ENCODE measurements around the gene BCL6B.

BCL6B gene

GRCh38 chr17:7010523-7010922, 12.3 kb upstream of the BCL6B start:
- DNase-seq (ENCODE audit: low spot score) = no peak

GRCh38 chr17:7011415-7011814, 11.4 kb upstream of the BCL6B start:
- no peak for DNase-seq (ENCODE audit: low spot score)

DNA sequence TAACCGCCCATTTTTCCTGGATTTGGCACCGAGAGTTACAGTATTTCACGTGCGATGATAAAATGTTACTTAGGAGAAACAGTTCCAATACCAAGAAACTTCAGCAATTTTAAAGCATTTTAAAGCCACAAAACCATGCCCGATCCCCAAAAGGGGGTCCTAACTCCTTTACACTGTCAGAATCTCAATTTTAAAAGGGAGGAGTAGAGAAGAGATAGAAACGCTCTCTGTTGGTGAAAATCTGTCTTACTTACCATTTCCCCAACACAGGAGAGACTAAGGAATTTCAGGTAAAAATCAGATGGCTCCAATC, 11.0 kb upstream of the BCL6B start:
- no peak for DNase-seq (ENCODE audit: low spot score)

GRCh38 chr17:7014261-7014994, 8.4 kb upstream of the BCL6B start:
- DNase-seq (ENCODE audit: low spot score) = peak; percentile 96

DNA sequence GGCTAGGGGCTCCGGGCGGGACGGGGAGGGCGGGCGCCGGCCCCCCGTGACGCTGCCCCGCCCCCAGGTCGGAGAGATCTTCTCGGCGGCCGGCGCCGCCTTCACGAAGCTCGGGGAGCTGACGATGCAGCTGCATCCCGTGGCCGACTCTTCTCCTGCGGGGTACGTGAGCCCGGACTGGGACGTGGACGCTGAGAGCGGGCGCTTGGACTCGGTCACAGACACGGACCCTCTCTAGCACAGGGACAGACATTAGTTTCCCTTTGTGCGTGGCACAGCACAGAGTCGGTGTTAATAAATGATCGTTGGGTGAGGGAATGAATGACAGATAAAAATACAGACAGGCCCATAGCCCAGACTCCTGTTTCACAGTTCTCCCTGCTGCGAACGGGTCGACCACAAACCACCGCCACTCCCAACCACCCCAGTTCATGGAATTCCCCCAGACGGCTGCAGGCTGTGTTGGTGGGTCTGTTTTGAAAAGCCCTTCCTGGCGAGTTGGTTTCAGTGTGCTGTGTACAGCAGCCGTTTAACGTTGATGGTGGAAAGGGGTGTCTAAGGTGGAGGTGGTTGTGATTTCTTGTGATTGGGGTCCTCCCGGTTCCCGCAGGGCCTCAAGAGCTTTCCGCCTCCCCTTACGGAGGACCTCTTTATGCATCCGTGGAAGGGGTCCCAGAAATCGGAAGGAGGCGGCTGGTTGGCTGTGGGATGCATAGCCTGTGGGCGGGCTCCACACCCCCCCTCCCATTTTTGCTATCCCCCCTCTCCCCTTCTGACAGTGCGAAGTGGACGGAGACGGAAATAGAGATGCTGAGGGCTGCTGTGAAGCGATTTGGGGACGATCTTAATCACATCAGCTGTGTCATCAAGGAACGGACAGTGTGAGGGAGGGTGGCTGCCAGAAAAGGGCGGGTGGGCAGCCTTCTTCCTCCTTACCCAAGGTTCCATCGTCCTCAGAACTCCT, 7.6 kb upstream of the BCL6B start:
- no peak for DNase-seq (ENCODE audit: low spot score)

DNA sequence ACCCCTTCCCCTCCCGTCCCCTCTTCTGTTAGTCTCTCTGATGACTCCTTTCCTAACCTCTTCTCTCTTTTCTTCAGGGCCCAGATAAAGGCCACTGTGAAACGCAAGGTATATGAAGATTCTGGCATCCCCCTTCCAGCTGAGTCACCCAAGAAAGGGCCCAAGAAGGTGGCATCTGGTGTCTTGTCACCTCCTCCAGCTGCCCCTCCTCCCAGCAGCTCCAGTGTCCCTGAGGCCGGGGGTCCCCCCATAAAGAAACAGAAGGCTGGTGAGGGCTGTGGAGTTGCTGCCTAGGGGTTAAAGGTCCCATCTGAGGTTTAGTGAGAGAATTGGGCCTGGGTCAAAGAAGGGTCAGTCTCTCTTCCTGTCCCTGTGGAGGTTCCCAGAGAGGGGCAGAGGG, 6.4 kb upstream of the BCL6B start:
- DNase-seq (ENCODE audit: low spot score) = no peak

- DNase-seq (ENCODE audit: low spot score) = no peak
Measured at GRCh38 chr17:7016886-7017826, 5.7 kb upstream of the BCL6B start.

- no peak for DNase-seq (ENCODE audit: low spot score)
Measured at GRCh38 chr17:7017827-7018200, 5.0 kb upstream of the BCL6B start.

- no peak for DNase-seq (ENCODE audit: low spot score)
Measured at GRCh38 chr17:7018331-7018964, 4.4 kb upstream of the BCL6B start.

- no peak for DNase-seq (ENCODE audit: low spot score)
Measured at GRCh38 chr17:7019367-7019766, 3.5 kb upstream of the BCL6B start.

DNA sequence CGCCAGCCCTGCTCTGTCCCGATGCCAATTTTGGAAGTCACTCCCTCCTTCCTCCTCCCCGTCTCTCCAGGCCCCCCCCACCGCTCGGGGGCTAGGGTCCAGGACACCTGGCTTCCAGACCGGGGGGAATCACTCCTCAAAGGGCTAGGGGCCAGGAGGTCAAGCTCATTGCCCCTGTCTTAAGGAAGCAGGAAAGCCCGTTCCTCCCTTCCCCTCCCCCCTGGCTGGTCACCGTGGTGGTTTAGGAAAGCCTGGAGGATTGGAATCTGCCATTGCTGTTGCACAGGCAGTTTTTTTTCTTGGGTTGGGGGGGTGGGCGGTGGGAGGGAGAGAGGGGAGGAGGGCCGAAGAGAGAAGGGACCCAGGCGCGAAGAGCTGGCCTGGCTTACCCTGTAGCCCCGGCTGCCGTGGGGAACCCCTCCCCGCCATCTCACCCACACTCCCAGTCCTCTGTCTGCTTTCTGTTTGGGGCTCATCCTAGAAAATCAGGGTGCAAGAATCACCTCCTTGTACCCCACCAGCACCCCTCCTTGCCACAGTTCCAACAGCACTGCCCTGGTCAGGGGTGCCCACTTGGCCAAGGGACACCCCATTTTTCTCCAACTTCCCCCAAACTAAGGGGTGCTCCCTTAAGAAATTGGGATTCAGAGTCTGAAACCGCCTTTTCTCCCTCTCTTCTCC, 2.9 kb upstream of the BCL6B start:
- no peak for DNase-seq (ENCODE audit: low spot score)

GRCh38 chr17:7020894-7021664, 1.8 kb upstream of the BCL6B start:
- no peak for DNase-seq (ENCODE audit: low spot score)

DNA sequence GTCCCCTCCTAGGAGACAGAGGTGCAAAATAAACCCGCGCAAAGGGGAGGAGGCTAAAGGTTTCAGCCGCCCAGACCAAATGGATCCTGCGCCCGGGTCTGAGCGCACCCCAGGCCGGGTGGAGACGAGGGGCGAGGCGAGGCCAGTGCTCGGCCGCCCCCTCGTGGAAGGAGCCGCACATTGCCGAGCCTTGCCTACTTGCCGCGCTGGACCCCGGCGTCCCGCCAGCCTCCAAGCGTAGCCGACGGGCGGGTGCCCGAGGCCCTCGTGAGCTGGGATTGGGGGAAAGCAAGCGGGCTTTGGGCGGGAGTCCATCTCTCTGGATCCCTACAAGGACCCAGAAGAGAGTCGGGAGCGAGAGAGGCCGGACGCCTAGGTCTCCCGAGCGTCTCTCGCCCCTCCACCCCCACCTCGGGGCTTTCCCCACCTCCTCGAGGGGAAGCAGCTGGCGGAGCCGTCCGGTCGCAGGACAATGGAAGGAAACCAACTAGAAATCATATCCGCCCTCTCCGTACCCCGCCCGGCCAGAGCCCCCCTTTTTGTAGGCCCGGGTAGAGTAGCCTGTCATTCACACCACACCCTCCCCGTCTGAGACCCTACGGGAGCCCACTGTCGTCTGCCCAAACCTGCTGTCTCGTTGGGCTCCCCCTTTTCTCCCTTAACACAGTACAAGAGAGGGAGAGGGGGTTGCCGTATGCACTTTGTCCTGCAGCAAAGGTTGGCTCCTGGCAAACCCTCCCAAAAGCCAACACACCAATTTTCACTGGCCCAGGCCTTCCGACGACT, 664 bp upstream of the BCL6B start:
- peak; percentile 34 for DNase-seq (ENCODE audit: low spot score)

DNA sequence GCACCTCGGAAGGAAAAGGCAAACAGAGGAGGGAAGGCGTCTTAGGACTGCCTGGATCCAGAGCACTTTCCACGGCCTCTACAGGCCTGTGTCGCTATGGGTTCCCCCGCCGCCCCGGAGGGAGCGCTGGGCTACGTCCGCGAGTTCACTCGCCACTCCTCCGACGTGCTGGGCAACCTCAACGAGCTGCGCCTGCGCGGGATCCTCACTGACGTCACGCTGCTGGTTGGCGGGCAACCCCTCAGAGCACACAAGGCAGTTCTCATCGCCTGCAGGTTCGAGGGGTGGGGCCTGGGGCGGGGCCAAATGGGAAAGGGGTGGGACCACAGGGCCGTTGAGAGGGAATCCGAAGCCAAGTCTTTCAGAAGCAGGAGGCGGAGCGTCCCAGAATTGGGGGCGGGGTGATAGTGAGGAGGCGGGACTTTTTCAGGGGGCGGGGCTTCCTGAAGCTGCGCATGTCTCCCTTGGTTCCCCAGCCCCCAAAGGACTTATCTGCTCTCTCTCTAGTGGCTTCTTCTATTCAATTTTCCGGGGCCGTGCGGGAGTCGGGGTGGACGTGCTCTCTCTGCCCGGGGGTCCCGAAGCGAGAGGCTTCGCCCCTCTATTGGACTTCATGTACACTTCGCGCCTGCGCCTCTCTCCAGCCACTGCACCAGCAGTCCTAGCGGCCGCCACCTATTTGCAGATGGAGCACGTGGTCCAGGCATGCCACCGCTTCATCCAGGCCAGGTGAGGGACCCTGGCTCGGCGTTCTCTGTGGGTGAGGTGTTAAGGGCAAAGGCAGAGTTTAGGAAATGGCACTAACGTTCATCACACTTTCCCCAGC, 939 bp downstream of the BCL6B start:
- no peak for DNase-seq (ENCODE audit: low spot score)

GRCh38 chr17:7024402-7024785, 1.5 kb downstream of the BCL6B start:
- no peak for DNase-seq (ENCODE audit: low spot score)

DNA sequence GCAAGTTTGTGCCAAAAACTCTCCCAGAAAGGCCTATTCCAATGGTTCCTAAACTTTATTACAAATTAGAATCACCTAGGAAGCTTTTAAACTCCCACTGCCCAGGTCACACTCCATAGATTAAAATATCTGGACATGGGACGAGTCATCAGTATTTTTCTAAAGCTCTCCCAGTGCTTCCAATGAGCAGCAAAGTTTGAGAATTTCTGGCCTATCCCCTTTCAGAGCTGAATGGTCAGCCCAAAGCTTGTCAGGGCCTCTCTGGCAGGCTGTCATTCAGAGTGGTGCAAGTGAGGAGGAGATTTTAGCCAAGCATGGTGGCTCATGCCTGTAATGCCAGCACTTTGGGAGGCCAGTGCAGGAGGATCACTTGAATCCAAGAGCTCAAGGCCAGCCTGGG, 2.4 kb downstream of the BCL6B start:
- no peak for DNase-seq (ENCODE audit: low spot score)

DNA sequence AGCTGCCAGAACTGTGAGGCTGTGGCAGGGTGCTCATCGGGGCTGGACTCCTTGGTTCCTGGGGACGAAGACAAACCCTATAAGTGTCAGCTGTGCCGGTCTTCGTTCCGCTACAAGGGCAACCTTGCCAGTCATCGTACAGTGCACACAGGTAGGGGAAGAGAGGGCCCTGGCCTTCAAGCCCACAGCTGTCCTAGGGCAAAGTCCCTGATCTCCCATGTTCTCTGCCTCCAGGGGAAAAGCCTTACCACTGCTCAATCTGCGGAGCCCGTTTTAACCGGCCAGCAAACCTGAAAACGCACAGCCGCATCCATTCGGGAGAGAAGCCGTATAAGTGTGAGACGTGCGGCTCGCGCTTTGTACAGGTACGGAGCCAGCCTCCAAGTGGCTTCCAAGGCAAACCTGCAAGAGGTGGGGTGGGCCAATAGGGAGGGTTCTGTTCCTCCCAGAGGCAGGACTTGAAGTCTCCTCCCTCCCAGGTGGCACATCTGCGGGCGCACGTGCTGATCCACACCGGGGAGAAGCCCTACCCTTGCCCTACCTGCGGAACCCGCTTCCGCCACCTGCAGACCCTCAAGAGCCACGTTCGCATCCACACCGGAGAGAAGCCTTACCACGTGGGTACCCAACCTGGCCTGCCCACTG, 3.7 kb downstream of the BCL6B start:
- DNase-seq (ENCODE audit: low spot score) = no peak

GRCh38 chr17:7027335-7027734, 4.5 kb downstream of the BCL6B start:
- no peak for DNase-seq (ENCODE audit: low spot score)
